Thyroid gland (tissue), 4 donors: ENCODE measurements around the gene SND1. TPM values are rescaled to one million over a fixed set of nuclear protein-coding genes. Genes with fewer than 3 reads are reported as not detected.

Source experiments
- DNase-seq, 2 donors: peaks; one replicate each; pipeline ENCODE4 v3.0.0-alpha.2; 2019
- H3K27ac ChIP-seq, 3 donors: fragments of 200-600 bp; sonication (generic); 1 replicate in 2 of 3; 2 replicates in 1 of 3; pipeline ENCODE4 v1.5.1; 2016 to 2019; ENCODE audit warnings: mild to moderate bottlenecking in 1 of 3, moderate library complexity in 1 of 3
- H3K27me3 ChIP-seq: fragments of 200-600 bp; sonication (generic); one replicate; pipeline ENCODE4 v1.5.1; 2019
- H3K36me3 ChIP-seq, 2 donors: fragments of 200-600 bp; sonication (generic); one replicate each; pipeline ENCODE4 v1.5.1; 2016 to 2019
- H3K4me1 ChIP-seq, 2 donors: fragments of 200-600 bp; sonication (generic); one replicate each; pipeline ENCODE4 v1.5.1; 2017 to 2019
- H3K4me3 ChIP-seq, 3 donors: fragments of 200-600 bp; sonication (generic); replicated peaks in 1 of 3; 1 replicate in 2 of 3; 2 replicates in 1 of 3; pipeline ENCODE4 v1.5.1; 2016; ENCODE audit warnings: mild to moderate bottlenecking in 1 of 3
- H3K9me3 ChIP-seq: fragments of 200-600 bp; sonication (generic); one replicate; pipeline ENCODE4 v1.5.1; 2017
- CTCF ChIP-seq, 6 experiments: fragments of 200-600 bp in 3 of 6; fragments of 450-650 bp in 3 of 6; sonication (generic) in 3 of 6; IDR thresholded peaks; one replicate each; pipeline ENCODE4 v1.5.1; 2016 to 2019; ENCODE audit warnings: antibody characterized with exemption in 6 of 6, mild to moderate bottlenecking in 2 of 6, inconsistent platforms in 1 of 6, moderate library complexity in 1 of 6
- POLR2A ChIP-seq, 2 donors: fragments of 450-650 bp; IDR thresholded peaks; one replicate each; pipeline ENCODE4 v1.6.1; 2017; ENCODE audit warnings: antibody characterized with exemption in 2 of 2, mild to moderate bottlenecking in 2 of 2, moderate library complexity in 1 of 2
- WGBS, 2 donors: methylation state at CpG; one replicate each; pipeline ENCODE4 v1.1.5; 2017; 5-methylcytosine and 5-hydroxymethylcytosine counted together
- intact Hi-C: fragments of 100-400 bp; cut with DNase I; formaldehyde crosslinking; loops from one replicate; pipeline ENCODE4 v1.15.1; 2023
- total RNA-seq, 4 donors: library from RNA; depleted of rRNA; stranded (reverse); fragments of >200 nt; gene quantifications; one replicate each; pipeline ENCODE4 v1.2.3, GENCODE V29; 2016

Gene SND1
- total RNA-seq, 4 donors from 2014 or later, result 126 to 167 (median 144) TPM

DNA sequence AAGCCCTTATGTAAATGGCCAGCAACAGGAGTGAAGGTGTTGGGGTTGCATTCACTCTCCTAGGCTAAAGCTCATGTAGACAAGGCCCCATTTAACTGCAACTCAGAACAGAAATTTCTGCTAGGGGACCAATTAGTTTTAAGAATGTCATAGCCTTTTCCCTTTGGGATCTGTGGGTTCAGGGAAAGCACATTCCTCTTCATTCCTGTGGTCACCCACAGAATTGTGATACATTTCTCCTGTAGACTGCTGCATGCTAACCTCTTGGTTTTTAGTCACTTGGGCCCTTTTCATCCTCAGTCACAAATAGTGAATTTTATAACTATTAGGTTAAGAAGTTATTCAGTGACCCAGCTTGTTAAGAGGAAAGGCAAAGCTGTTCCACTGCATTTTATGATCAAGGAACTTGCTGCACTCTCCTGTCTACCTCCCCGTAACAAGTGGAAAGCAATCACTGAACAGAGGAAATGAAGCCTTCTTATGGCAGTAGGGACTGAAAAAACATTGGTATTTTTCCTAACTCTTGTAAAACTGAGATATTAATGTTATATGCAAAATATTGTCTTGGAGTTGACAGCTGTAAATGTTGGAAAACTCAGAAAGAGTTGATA is 124.9 kb downstream of the SND1 start:
- WGBS, 2 donors, result 40 to 50% methylated on average over 1 of the region's 1 CpG
- H3K4me1 ChIP-seq, result peaks cover 9 to 19% of the 10 kb centered on the region in 2 donors
- H3K36me3 ChIP-seq, result no peaks in the 10 kb centered on the region
- no peak for DNase-seq
- TF ChIP-seq POLR2A (IDR thresholded peaks at IDR 0.05), result no peak
- no peak for TF ChIP-seq CTCF (IDR thresholded peaks at IDR 0.05)
- no peaks in the 10 kb centered on the region for H3K9me3 ChIP-seq
- intact Hi-C loops, result no loop called here
- no peak overlapping the region for H3K27ac ChIP-seq
- no peak overlapping the region for H3K4me3 ChIP-seq
- H3K27me3 ChIP-seq, result no peaks in the 10 kb centered on the region

DNA sequence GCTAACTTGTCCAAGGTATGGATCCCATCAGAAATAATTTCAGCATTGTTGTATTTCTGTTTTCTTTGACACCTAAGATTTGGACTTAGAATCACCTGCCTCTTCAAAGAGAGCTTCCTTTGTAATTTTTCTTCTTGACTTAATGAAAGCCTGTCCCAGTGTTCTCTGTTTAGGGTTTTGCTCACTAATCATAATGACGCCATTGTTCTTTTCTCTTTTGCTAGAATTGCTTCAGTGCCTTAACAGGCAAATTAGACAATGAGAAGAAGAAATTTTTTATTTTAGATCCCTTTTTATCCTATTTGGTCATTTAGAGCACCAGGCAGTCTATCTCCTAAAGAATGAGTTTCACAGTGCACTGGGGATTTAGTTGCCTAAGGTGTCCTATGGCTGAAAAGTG is 128.5 kb downstream of the SND1 start:
- Histone ChIP-seq H3K27ac (no peak overlapping the region), H3K4me3 (no peak overlapping the region), H3K36me3 (no peaks in the 10 kb centered on the region), H3K9me3 (no peaks in the 10 kb centered on the region), H3K4me1 (peaks cover 9 to 19% of the 10 kb centered on the region in 2 donors), H3K27me3 (no peaks in the 10 kb centered on the region)
- no peak for DNase-seq
- intact Hi-C loops, result no loop called here
- 98% methylated on average over 1 of the region's 1 CpG for WGBS, 2 donors
- TF ChIP-seq POLR2A (IDR thresholded peaks at IDR 0.05) (no peak), CTCF (IDR thresholded peaks at IDR 0.05) (no peak)

GRCh38 chr7:127781081-127781480 is 129.1 kb downstream of the SND1 start:
- no peaks in the 10 kb centered on the region for H3K36me3 ChIP-seq
- WGBS, 2 donors, result 61 to 72% methylated on average over 4 of the region's 4 CpGs
- no peak for TF ChIP-seq CTCF (IDR thresholded peaks at IDR 0.05)
- TF ChIP-seq POLR2A (IDR thresholded peaks at IDR 0.05), result no peak
- no peaks in the 10 kb centered on the region for H3K27me3 ChIP-seq
- H3K9me3 ChIP-seq, result no peaks in the 10 kb centered on the region
- intact Hi-C loops, result no loop called here
- H3K27ac ChIP-seq, result no peak overlapping the region
- DNase-seq, result no peak
- H3K4me3 ChIP-seq, result no peak overlapping the region
- peaks cover 9 to 25% of the 10 kb centered on the region in 2 donors for H3K4me1 ChIP-seq

DNA sequence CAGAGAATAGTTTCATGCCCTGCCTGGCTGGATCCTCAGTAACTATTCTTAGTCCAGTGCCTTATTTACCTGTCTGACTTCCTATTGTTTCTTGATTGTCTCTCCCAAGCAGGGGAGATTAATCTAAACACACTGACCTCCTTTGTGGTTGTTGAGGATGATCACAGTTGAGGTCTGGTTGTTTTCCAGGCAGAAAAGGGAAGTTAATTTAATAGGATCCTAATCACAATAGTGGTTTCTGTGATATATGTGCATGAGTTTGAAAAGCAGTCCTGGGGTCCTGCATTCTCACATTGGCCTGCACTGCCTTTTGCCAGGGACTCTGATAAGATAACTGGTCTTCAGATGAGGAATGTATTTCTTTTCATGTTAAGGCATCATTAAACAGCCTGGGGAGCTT is 130.1 kb downstream of the SND1 start:
- Histone ChIP-seq H3K4me1 (peaks cover 2 to 20% of the 10 kb centered on the region in 2 donors), H3K36me3 (no peaks in the 10 kb centered on the region), H3K4me3 (no peak overlapping the region), H3K27me3 (no peaks in the 10 kb centered on the region), H3K27ac (no peak overlapping the region), H3K9me3 (no peaks in the 10 kb centered on the region)
- intact Hi-C loops, result no loop called here
- no peak for TF ChIP-seq POLR2A (IDR thresholded peaks at IDR 0.05)
- no peak for TF ChIP-seq CTCF (IDR thresholded peaks at IDR 0.05)
- DNase-seq, result no peak

GRCh38 chr7:127782654-127783559 is 130.9 kb downstream of the SND1 start:
- 91 to 92% methylated on average over 3 of the region's 3 CpGs for WGBS, 2 donors
- Histone ChIP-seq H3K27ac (no peak overlapping the region), H3K9me3 (no peaks in the 10 kb centered on the region)

More at GRCh38 chr7:127782654-127783559, 130.9 kb downstream of the SND1 start:
- TF ChIP-seq POLR2A (IDR thresholded peaks at IDR 0.05) (no peak), CTCF (IDR thresholded peaks at IDR 0.05) (no peak)
- Histone ChIP-seq H3K4me3 (no peak overlapping the region), H3K27me3 (no peaks in the 10 kb centered on the region), H3K36me3 (no peaks in the 10 kb centered on the region), H3K4me1 (peaks cover 0 to 11% of the 10 kb centered on the region in 2 donors)
- DNase-seq, result no peak
- intact Hi-C loops, result no loop called here
